K562 (cell line): ENCODE measurements around the gene APELA. TPM values are rescaled to one million over a fixed set of nuclear protein-coding genes. Genes with fewer than 3 reads are reported as not detected.

Experiments
- LEF1 ChIP-seq: fragments of 450-650 bp; IDR thresholded peaks from 2 replicates; pipeline ENCODE4 v1.6.1; 2016; ENCODE audit warnings: mild to moderate bottlenecking
- TGIF2 ChIP-seq: sonication (generic); formaldehyde crosslinking; IDR thresholded peaks from 2 replicates; pipeline ENCODE4 v1.8.1; 2022; ENCODE audit warnings: mild to moderate bottlenecking, missing genetic modification reagents, moderate library complexity
- ZBTB2 ChIP-seq: fragments of 450-650 bp; IDR thresholded peaks from 2 replicates; pipeline ENCODE4 v1.6.1; 2016; ENCODE audit warnings: antibody characterized with exemption
- ZBTB9 ChIP-seq: fragments of 450-650 bp; formaldehyde crosslinking; IDR thresholded peaks from 2 replicates; pipeline ENCODE4 v1.4.0; 2020; ENCODE audit warnings: mild to moderate bottlenecking, moderate library complexity
- ZC3H8 ChIP-seq: fragments of 450-650 bp; IDR thresholded peaks from 2 replicates; pipeline ENCODE4 v1.6.1; 2017
- polyA plus RNA-seq, 8 experiments: library from polyadenylated mRNA; depleted of rRNA in 4 of 8; stranded (reverse) in 5 of 8; unstranded in 3 of 8; fragments of >200 nt; fragmentation: Nextera tagmentation in 2 of 8; fragmentation: Illumina TruSeq in 1 of 8; extraction: Ambion mirVana in 2 of 8; extraction: Trizol in 1 of 8; gene quantifications; 2 replicates each; pipeline versions ENCODE4 v1.2.1 to v1.2.3, GENCODE V29; 2011 to 2014; ENCODE audit warnings: inconsistent platforms in 1 of 8, missing spikeins in 1 of 8
- total RNA-seq, 7 experiments: library from RNA; depleted of rRNA in 6 of 7; stranded (reverse); fragments of >200 nt in 6 of 7; fragmentation: Illumina TruSeq in 2 of 7; extraction: Trizol in 2 of 7; gene quantifications; 2 replicates each; pipeline versions ENCODE4 v1.2.1 to v1.2.3, GENCODE V29; 2011 to 2021; ENCODE audit warnings: low replicate concordance in 1 of 7

The APELA gene
- total and polyA plus RNA-seq, 9 of the 15 experiments (the other 6 are each of a cell fraction or from before 2014, with no cell fraction given): not detected

- TF ChIP-seq ZBTB2: no peak
- TF ChIP-seq LEF1: no peak
- TF ChIP-seq ZC3H8: no peak
- no peak for TF ChIP-seq TGIF2 (CRISPR knock-in tag)
- no peak for TF ChIP-seq ZBTB9 (CRISPR knock-in tag)
Measured at GRCh38 chr4:164946810-164947209, 69.8 kb downstream of the APELA start (continued).

Other genes starting within 250 kb of the APELA start
- gene SMIM31, start 123.0 kb upstream of the APELA start, total RNA-seq (2014; rRNA removed): not detected in 2 replicates
- not detected in 2 replicates for gene SMIM31, start 123.0 kb upstream of the APELA start, total RNA-seq (2014; rRNA removed; fragmentation: Illumina TruSeq; extraction: Trizol)
- not detected in 2 replicates for gene SMIM31, start 123.0 kb upstream of the APELA start, total RNA-seq (2015; rRNA removed; fragmentation: Illumina TruSeq; extraction: Trizol)
- gene SMIM31, start 123.0 kb upstream of the APELA start, total RNA-seq (2021): not detected in 2 replicates
- not detected in 2 replicates for gene SMIM31, start 123.0 kb upstream of the APELA start, polyA plus RNA-seq (2011; rRNA removed)
- not detected in 2 replicates for gene SMIM31, start 123.0 kb upstream of the APELA start, polyA plus RNA-seq (2014; fragmentation: Illumina TruSeq; extraction: Trizol)
- gene SMIM31, start 123.0 kb upstream of the APELA start, polyA plus RNA-seq (2014; fragmentation: Nextera tagmentation; extraction: Ambion mirVana): not detected
- not detected in 2 replicates for gene SMIM31, start 123.0 kb upstream of the APELA start, polyA plus RNA-seq (2014; rRNA removed)
- gene TRIM61, start 100.5 kb downstream of the APELA start, total RNA-seq (2014; rRNA removed): 0.41 TPM in 1 of 2 replicates, not detected in the other
- 0.41 and 0.51 TPM in 2 replicates for gene TRIM61, start 100.5 kb downstream of the APELA start, total RNA-seq (2014; rRNA removed; fragmentation: Illumina TruSeq; extraction: Trizol)
- 0.29 and 0.57 TPM in 2 replicates for gene TRIM61, start 100.5 kb downstream of the APELA start, total RNA-seq (2015; rRNA removed; fragmentation: Illumina TruSeq; extraction: Trizol)
- 0.42 and 0.87 TPM in 2 replicates for gene TRIM61, start 100.5 kb downstream of the APELA start, total RNA-seq (2021)
- gene TRIM61, start 100.5 kb downstream of the APELA start, polyA plus RNA-seq (2011; rRNA removed): 0.07 TPM in 1 of 2 replicates, not detected in the other
- 0.46 and 0.72 TPM in 2 replicates for gene TRIM61, start 100.5 kb downstream of the APELA start, polyA plus RNA-seq (2014; fragmentation: Illumina TruSeq; extraction: Trizol)
- gene TRIM61, start 100.5 kb downstream of the APELA start, polyA plus RNA-seq (2014; fragmentation: Nextera tagmentation; extraction: Ambion mirVana): under 1 TPM; 0.80 to 0.92 TPM
- 0.18 and 0.24 TPM in 2 replicates for gene TRIM61, start 100.5 kb downstream of the APELA start, polyA plus RNA-seq (2014; rRNA removed)
- not detected in 2 replicates for gene TRIM60, start 154.8 kb downstream of the APELA start, total RNA-seq (2014; rRNA removed)
- not detected in 2 replicates for gene TRIM60, start 154.8 kb downstream of the APELA start, total RNA-seq (2014; rRNA removed; fragmentation: Illumina TruSeq; extraction: Trizol)
- not detected in 2 replicates for gene TRIM60, start 154.8 kb downstream of the APELA start, total RNA-seq (2015; rRNA removed; fragmentation: Illumina TruSeq; extraction: Trizol)
- not detected in 2 replicates for gene TRIM60, start 154.8 kb downstream of the APELA start, total RNA-seq (2021)
- gene TRIM60, start 154.8 kb downstream of the APELA start, polyA plus RNA-seq (2011; rRNA removed): not detected in 2 replicates
- not detected in 2 replicates for gene TRIM60, start 154.8 kb downstream of the APELA start, polyA plus RNA-seq (2014; fragmentation: Illumina TruSeq; extraction: Trizol)
- not detected for gene TRIM60, start 154.8 kb downstream of the APELA start, polyA plus RNA-seq (2014; fragmentation: Nextera tagmentation; extraction: Ambion mirVana)
- not detected in 2 replicates for gene TRIM60, start 154.8 kb downstream of the APELA start, polyA plus RNA-seq (2014; rRNA removed)
- not detected in 2 replicates for gene TRIM75, start 176.7 kb downstream of the APELA start, total RNA-seq (2014; rRNA removed)
- not detected in 2 replicates for gene TRIM75, start 176.7 kb downstream of the APELA start, total RNA-seq (2014; rRNA removed; fragmentation: Illumina TruSeq; extraction: Trizol)
- gene TRIM75, start 176.7 kb downstream of the APELA start, total RNA-seq (2015; rRNA removed; fragmentation: Illumina TruSeq; extraction: Trizol): not detected in 2 replicates
- gene TRIM75, start 176.7 kb downstream of the APELA start, total RNA-seq (2021): not detected in 2 replicates
- gene TRIM75, start 176.7 kb downstream of the APELA start, polyA plus RNA-seq (2011; rRNA removed): not detected in 2 replicates
- gene TRIM75, start 176.7 kb downstream of the APELA start, polyA plus RNA-seq (2014; fragmentation: Illumina TruSeq; extraction: Trizol): not detected in 2 replicates
- gene TRIM75, start 176.7 kb downstream of the APELA start, polyA plus RNA-seq (2014; fragmentation: Nextera tagmentation; extraction: Ambion mirVana): not detected
- gene TRIM75, start 176.7 kb downstream of the APELA start, polyA plus RNA-seq (2014; rRNA removed): not detected in 2 replicates
- gene TMEM192, start 235.7 kb downstream of the APELA start, total RNA-seq (2014; rRNA removed): 7.9 and 13.7 TPM in 2 replicates
- gene TMEM192, start 235.7 kb downstream of the APELA start, total RNA-seq (2014; rRNA removed; fragmentation: Illumina TruSeq; extraction: Trizol): 19.5 and 19.9 TPM in 2 replicates
- gene TMEM192, start 235.7 kb downstream of the APELA start, total RNA-seq (2015; rRNA removed; fragmentation: Illumina TruSeq; extraction: Trizol): 20.0 and 20.6 TPM in 2 replicates
- 13.2 and 15.2 TPM in 2 replicates for gene TMEM192, start 235.7 kb downstream of the APELA start, total RNA-seq (2021)
- 20.8 and 28.5 TPM in 2 replicates for gene TMEM192, start 235.7 kb downstream of the APELA start, polyA plus RNA-seq (2011; rRNA removed)
- 24.1 and 25.5 TPM in 2 replicates for gene TMEM192, start 235.7 kb downstream of the APELA start, polyA plus RNA-seq (2014; fragmentation: Illumina TruSeq; extraction: Trizol)
- 1 to 10 TPM; 4.4 to 4.5 TPM for gene TMEM192, start 235.7 kb downstream of the APELA start, polyA plus RNA-seq (2014; fragmentation: Nextera tagmentation; extraction: Ambion mirVana)
- gene TMEM192, start 235.7 kb downstream of the APELA start, polyA plus RNA-seq (2014; rRNA removed): 13.3 TPM in 2 replicates